ENCODE results near the gene IL11. TPM values are rescaled to one million over a fixed set of nuclear protein-coding genes. Genes with fewer than 3 reads are reported as not detected.

IL11 gene
- total RNA-seq, 1 donor from 2014 or later = 0.06 TPM

DNA sequence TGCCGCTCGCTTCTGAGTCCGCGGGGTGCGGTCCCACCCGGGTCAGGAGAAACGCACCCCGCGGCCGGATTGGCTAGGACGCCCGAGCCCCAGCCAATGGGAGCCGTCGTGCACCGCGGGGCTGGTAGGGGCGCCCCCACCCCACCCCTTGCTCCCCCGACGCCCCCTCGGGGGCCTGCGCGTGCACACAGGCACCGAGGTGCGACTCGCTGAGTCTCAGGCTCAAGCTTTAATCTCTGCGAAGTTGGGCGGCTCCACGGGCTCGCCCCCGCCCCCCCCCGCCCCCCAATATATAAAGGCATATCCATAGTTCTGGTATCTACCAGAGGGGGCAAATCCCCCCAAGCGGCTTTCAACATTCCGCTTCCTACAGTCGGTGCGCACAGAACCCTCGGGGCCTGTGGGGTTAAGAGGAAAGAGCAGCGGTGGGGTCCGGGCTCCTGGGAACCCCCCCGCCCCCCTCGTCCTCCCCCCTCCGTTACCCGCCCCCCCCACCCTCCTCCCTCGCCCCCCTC lies 15.5 kb downstream of the IL11 start, which contains the start of gene COX6B2:
TSS of gene COX6B2 (minus strand) at position 22 of the 515 bp plus-strand sequence. CDS start 198 bp downstream, outside the sequence.
- H3K27me3 Mint-ChIP-seq (ENCODE audit: insufficient read depth, low read depth) = peaks cover 62% of the 10 kb centered on the region
- H3K9ac ChIP-seq = no peak within 1 kb of the TSS
- H2AFZ ChIP-seq (replicated peaks) = peak within 1 kb of the TSS; percentile 45

DNA sequence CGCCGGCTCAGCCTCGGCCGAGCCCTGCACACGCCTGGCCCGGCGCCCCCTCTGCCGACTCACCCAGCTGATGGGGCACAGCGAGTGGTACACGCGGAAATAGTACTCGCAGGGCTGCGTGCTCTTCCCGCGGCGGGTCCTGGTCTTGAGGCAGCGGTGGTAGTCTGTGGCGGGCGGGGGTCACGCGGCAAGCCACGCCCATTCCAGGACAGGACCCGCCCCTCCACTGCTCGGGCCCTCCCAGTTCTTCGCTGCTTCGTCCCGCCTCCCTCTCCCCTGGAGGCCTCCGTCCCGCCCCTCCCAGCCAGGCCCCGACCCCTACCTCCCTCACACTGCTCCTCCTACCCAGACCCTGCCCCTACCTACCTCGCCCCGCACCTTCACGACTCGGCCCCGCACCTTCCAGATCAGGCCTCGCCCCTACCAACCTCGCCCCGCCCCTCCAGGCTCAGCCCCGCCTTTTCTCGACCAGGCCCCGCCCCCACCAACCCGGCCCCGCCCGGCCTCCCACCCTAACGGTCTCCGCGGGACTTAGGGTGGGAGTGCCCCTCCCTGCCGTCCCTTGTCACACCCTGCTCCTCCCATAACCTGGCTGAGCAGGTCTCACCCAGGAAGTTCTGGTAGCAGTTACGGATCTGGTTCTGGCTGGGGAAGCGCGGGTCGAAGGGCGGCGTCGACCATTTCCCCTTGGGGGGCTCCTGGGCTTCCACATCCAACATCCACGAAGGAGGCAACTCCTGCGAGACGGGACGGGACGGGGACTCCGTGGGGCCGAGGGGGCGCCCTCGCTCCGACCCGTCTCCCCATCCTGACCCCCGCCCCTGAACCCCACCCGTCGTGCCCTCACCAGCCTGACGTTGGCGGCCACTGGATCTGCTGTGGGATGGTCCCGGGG lies 16.2 kb downstream of the IL11 start:
- Mint-ChIP-seq H3K27ac (no peak overlapping the region), H3K36me3 (no peaks in the 10 kb centered on the region), H3K9me3 (peaks cover 4% of the 10 kb centered on the region), H3K4me3 (peak overlapping the region; percentile 84), H3K27me3 (ENCODE audit: insufficient read depth, low read depth) (peaks cover 58% of the 10 kb centered on the region), H3K4me1 (peaks cover 14% of the 10 kb centered on the region)
- peak; percentile 84 for DNase-seq (ENCODE audit: low spot score)
- H3K4me2 ChIP-seq = peak overlapping the region; percentile 83
- peaks cover 66% of the 10 kb centered on the region for H3K27me3 ChIP-seq
- TF ChIP-seq EZH2 (IDR thresholded peaks at IDR 0.05) (peak; percentile 13), EZH2phosphoT487 (IDR thresholded peaks at IDR 0.05) (peak; percentile 63)
- TF ChIP-seq, protein P1, sequence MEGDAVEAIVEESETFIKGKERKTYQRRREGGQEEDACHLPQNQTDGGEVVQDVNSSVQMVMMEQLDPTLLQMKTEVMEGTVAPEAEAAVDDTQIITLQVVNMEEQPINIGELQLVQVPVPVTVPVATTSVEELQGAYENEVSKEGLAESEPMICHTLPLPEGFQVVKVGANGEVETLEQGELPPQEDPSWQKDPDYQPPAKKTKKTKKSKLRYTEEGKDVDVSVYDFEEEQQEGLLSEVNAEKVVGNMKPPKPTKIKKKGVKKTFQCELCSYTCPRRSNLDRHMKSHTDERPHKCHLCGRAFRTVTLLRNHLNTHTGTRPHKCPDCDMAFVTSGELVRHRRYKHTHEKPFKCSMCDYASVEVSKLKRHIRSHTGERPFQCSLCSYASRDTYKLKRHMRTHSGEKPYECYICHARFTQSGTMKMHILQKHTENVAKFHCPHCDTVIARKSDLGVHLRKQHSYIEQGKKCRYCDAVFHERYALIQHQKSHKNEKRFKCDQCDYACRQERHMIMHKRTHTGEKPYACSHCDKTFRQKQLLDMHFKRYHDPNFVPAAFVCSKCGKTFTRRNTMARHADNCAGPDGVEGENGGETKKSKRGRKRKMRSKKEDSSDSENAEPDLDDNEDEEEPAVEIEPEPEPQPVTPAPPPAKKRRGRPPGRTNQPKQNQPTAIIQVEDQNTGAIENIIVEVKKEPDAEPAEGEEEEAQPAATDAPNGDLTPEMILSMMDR (IDR thresholded peaks at IDR 0.05) = no peak
- peaks cover 30% of the 10 kb centered on the region for H3F3A ChIP-seq (ENCODE audit: low read depth)
- H3K79me2 ChIP-seq (ENCODE audit: low read depth) = no peaks in the 10 kb centered on the region
- no peak overlapping the region for H3K27ac ChIP-seq
- H3K4me1 ChIP-seq = peaks cover 17% of the 10 kb centered on the region
- H3K4me3 ChIP-seq = peak overlapping the region; percentile 51
- H4K20me1 ChIP-seq (ENCODE audit: low read depth) = peaks cover 12% of the 10 kb centered on the region
- no peaks in the 10 kb centered on the region for H3K9me3 ChIP-seq (ENCODE audit: low read depth)
- no peak overlapping the region for H3K9ac ChIP-seq
- no peaks in the 10 kb centered on the region for H3K36me3 ChIP-seq
- H2AFZ ChIP-seq (replicated peaks) = peak overlapping the region; percentile 45

More for the DNA sequence above, 15.5 kb downstream of the IL11 start, which contains the start of gene COX6B2:
- Histone ChIP-seq H3K79me2 (ENCODE audit: low read depth) (no peaks in the 10 kb centered on the region), H3K36me3 (no peaks in the 10 kb centered on the region), H3K9me3 (ENCODE audit: low read depth) (no peaks in the 10 kb centered on the region), H4K20me1 (ENCODE audit: low read depth) (peaks cover 8% of the 10 kb centered on the region), H3K4me3 (peak within 1 kb of the TSS; percentile 51), H3K27me3 (peaks cover 66% of the 10 kb centered on the region), H3F3A (ENCODE audit: low read depth) (peaks cover 23% of the 10 kb centered on the region), H3K4me2 (peak within 1 kb of the TSS; percentile 83), H3K4me1 (peaks cover 13% of the 10 kb centered on the region), H3K27ac (no peak within 1 kb of the TSS)
- peak; percentile 66 for TF ChIP-seq EZH2 (IDR thresholded peaks at IDR 0.05)
- TF ChIP-seq EZH2phosphoT487 (IDR thresholded peaks at IDR 0.05) = peak; percentile 80
- TF ChIP-seq, protein P1 (IDR thresholded peaks at IDR 0.05) = no peak
- H3K9me3 Mint-ChIP-seq = peaks cover 4% of the 10 kb centered on the region
- peak within 1 kb of the TSS; percentile 84 for H3K4me3 Mint-ChIP-seq
- peak; percentile 56 for DNase-seq (ENCODE audit: low spot score)
- no peaks in the 10 kb centered on the region for H3K36me3 Mint-ChIP-seq
- peaks cover 12% of the 10 kb centered on the region for H3K4me1 Mint-ChIP-seq
- H3K27ac Mint-ChIP-seq = no peak within 1 kb of the TSS

DNA sequence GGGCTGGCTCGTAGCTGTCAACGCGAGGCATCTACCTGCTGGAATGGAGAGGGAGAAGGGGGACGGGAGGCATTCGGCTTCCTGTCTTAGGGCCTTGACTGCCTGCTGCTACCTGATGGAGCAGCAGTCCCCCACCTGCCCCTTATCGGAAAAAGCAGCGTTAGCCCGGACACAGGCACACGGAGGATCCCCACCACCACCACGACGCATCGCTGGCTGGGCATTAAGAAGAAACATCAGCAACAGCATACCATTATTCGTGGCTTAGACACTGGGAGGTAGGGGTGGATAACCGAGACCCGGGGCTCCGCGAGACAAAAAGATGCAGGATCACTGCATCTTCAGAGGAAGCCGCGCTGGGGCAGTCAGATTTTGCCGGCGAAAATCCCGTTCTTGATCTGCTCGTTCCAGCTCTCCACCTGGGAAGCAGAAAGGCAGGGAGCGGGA lies 16.9 kb downstream of the IL11 start:
- no peaks in the 10 kb centered on the region for H3K36me3 ChIP-seq
- peaks cover 54% of the 10 kb centered on the region for H3K27me3 Mint-ChIP-seq (ENCODE audit: insufficient read depth, low read depth)

More for the DNA sequence above, 16.9 kb downstream of the IL11 start:
- peaks cover 24% of the 10 kb centered on the region for H3K4me1 ChIP-seq
- H3K27ac Mint-ChIP-seq = no peak overlapping the region
- H3K4me2 ChIP-seq = peak overlapping the region; percentile 83
- peak overlapping the region; percentile 45 for H2AFZ ChIP-seq (replicated peaks)
- H3K27ac ChIP-seq = no peak overlapping the region
- H4K20me1 ChIP-seq (ENCODE audit: low read depth) = peaks cover 18% of the 10 kb centered on the region
- peaks cover 21% of the 10 kb centered on the region for H3K4me1 Mint-ChIP-seq
- TF ChIP-seq, protein P1 (IDR thresholded peaks at IDR 0.05) = no peak
- peak; percentile 20 for TF ChIP-seq EZH2 (IDR thresholded peaks at IDR 0.05)
- H3K9ac ChIP-seq = no peak overlapping the region
- peaks cover 37% of the 10 kb centered on the region for H3F3A ChIP-seq (ENCODE audit: low read depth)
- peaks cover 66% of the 10 kb centered on the region for H3K27me3 ChIP-seq
- peak overlapping the region; percentile 84 for H3K4me3 Mint-ChIP-seq
- peaks cover 4% of the 10 kb centered on the region for H3K9me3 Mint-ChIP-seq
- H3K79me2 ChIP-seq (ENCODE audit: low read depth) = no peaks in the 10 kb centered on the region
- no peaks in the 10 kb centered on the region for H3K9me3 ChIP-seq (ENCODE audit: low read depth)
- H3K36me3 Mint-ChIP-seq = no peaks in the 10 kb centered on the region
- peak overlapping the region; percentile 51 for H3K4me3 ChIP-seq
- no peak for DNase-seq (ENCODE audit: low spot score)

Data from neural progenitor cell (in vitro differentiated cells).